ENCODE results near the gene FRMD4B.

Gene FRMD4B

GRCh38 chr3:69332934-69333333, 53.0 kb downstream of the FRMD4B start:
- no peaks in the 10 kb centered on the region for H3K9me3 ChIP-seq (ENCODE audit: low read length)
- no peak for TF ChIP-seq EZH2 (IDR thresholded peaks at IDR 0.05; ENCODE audit: borderline replicate concordance, low read length)
- no peak for TF ChIP-seq CTCF (IDR thresholded peaks at IDR 0.05; ENCODE audit: low read length)
- no peak overlapping the region for H2AFZ ChIP-seq (ENCODE audit: low read length)
- H3K4me3 ChIP-seq (ENCODE audit: low read depth, low read length, poor library complexity, severe bottlenecking) = no peak overlapping the region
- H3K36me3 ChIP-seq (ENCODE audit: insufficient read depth, low read length) = no peaks in the 10 kb centered on the region
- peaks cover 12% of the 10 kb centered on the region for H3K4me1 ChIP-seq (ENCODE audit: insufficient read depth, low read length, severe bottlenecking)
- H3K9me2 ChIP-seq (ENCODE audit: low read depth, low read length) = no peaks in the 10 kb centered on the region
- H3F3A ChIP-seq (ENCODE audit: insufficient read depth, low read length) = no peaks in the 10 kb centered on the region
- no peak overlapping the region for H3K9ac ChIP-seq (ENCODE audit: low read length)
- no peaks in the 10 kb centered on the region for H3K79me2 ChIP-seq (ENCODE audit: insufficient read depth, low read length)
- no peaks in the 10 kb centered on the region for H4K20me1 ChIP-seq (ENCODE audit: insufficient read depth, low read length)
- H3K27ac ChIP-seq (ENCODE audit: low read depth, low read length, poor library complexity, severe bottlenecking) = no peak overlapping the region
- no peak overlapping the region for H3K4me2 ChIP-seq (ENCODE audit: low read length)
- no peaks in the 10 kb centered on the region for H3K27me3 ChIP-seq (ENCODE audit: insufficient read depth, low read length)

GRCh38 chr3:69330891-69331400, 54.9 kb downstream of the FRMD4B start:
- Histone ChIP-seq H3K9ac (ENCODE audit: low read length) (no peak overlapping the region), H3K9me3 (ENCODE audit: low read length) (no peaks in the 10 kb centered on the region), H4K20me1 (ENCODE audit: insufficient read depth, low read length) (no peaks in the 10 kb centered on the region), H3K27me3 (ENCODE audit: insufficient read depth, low read length) (no peaks in the 10 kb centered on the region), H3K9me2 (ENCODE audit: low read depth, low read length) (no peaks in the 10 kb centered on the region), H3K79me2 (ENCODE audit: insufficient read depth, low read length) (no peaks in the 10 kb centered on the region), H3K27ac (ENCODE audit: low read depth, low read length, poor library complexity, severe bottlenecking) (peak overlapping the region; percentile 19), H2AFZ (ENCODE audit: low read length) (no peak overlapping the region), H3K36me3 (ENCODE audit: insufficient read depth, low read length) (no peaks in the 10 kb centered on the region), H3K4me3 (ENCODE audit: low read depth, low read length, poor library complexity, severe bottlenecking) (no peak overlapping the region), H3K4me1 (ENCODE audit: insufficient read depth, low read length, severe bottlenecking) (peaks cover 32% of the 10 kb centered on the region), H3F3A (ENCODE audit: insufficient read depth, low read length) (no peaks in the 10 kb centered on the region), H3K4me2 (ENCODE audit: low read length) (no peak overlapping the region)
- TF ChIP-seq EZH2 (IDR thresholded peaks at IDR 0.05; ENCODE audit: borderline replicate concordance, low read length) (no peak), CTCF (IDR thresholded peaks at IDR 0.05; ENCODE audit: low read length) (no peak)

- H3K4me2 ChIP-seq (ENCODE audit: low read length) = no peak overlapping the region
- no peaks in the 10 kb centered on the region for H3K27me3 ChIP-seq (ENCODE audit: insufficient read depth, low read length)
- no peak overlapping the region for H3K27ac ChIP-seq (ENCODE audit: low read depth, low read length, poor library complexity, severe bottlenecking)
- H2AFZ ChIP-seq (ENCODE audit: low read length) = no peak overlapping the region
- no peaks in the 10 kb centered on the region for H3K79me2 ChIP-seq (ENCODE audit: insufficient read depth, low read length)
- H3K9ac ChIP-seq (ENCODE audit: low read length) = no peak overlapping the region
- H4K20me1 ChIP-seq (ENCODE audit: insufficient read depth, low read length) = no peaks in the 10 kb centered on the region
- H3F3A ChIP-seq (ENCODE audit: insufficient read depth, low read length) = no peaks in the 10 kb centered on the region
- TF ChIP-seq EZH2 (IDR thresholded peaks at IDR 0.05; ENCODE audit: borderline replicate concordance, low read length) (no peak), CTCF (IDR thresholded peaks at IDR 0.05; ENCODE audit: low read length) (no peak)
- no peak overlapping the region for H3K4me3 ChIP-seq (ENCODE audit: low read depth, low read length, poor library complexity, severe bottlenecking)
- no peaks in the 10 kb centered on the region for H3K9me2 ChIP-seq (ENCODE audit: low read depth, low read length)
- H3K9me3 ChIP-seq (ENCODE audit: low read length) = no peaks in the 10 kb centered on the region
- H3K36me3 ChIP-seq (ENCODE audit: insufficient read depth, low read length) = no peaks in the 10 kb centered on the region
- H3K4me1 ChIP-seq (ENCODE audit: insufficient read depth, low read length, severe bottlenecking) = peaks cover 42% of the 10 kb centered on the region
Measured at GRCh38 chr3:69329892-69330291, 56.0 kb downstream of the FRMD4B start.

All from OCI-LY1 (cell line).